GM12878 (cell line): ENCODE measurements around the gene PISD. TPM values are rescaled to one million over a fixed set of nuclear protein-coding genes. Genes with fewer than 3 reads are reported as not detected.

Source experiments
- ATAC-seq: fragments of 200-7000 bp; cut with Tn5 transposase; 3 replicates; pipeline ENCODE4 v1.9.1; 2020; ENCODE audit warnings: mild to moderate bottlenecking, moderate library complexity
- BruUV-seq: library from RNA; stranded (reverse); fragments of 400-500 nt; replicated peaks from 2 replicates; lab custom pipeline; 2021; lab: Mats Ljungman, UMichigan
- CTCF ChIA-PET: fragments of 300-600 bp; sonication (Branson Sonifier 250); formaldehyde crosslinking; extraction: SDS; loops from one replicate; lab custom pipeline; 2021; ENCODE audit warnings: inconsistent platforms; lab: Yijun Ruan, JAX
- POLR2A ChIA-PET: fragments of 350-600 bp; formaldehyde crosslinking; extraction: SDS; loops from one replicate; lab custom pipeline; 2021; ENCODE audit warnings: inconsistent platforms; lab: Charles Lee
- RAD21 ChIA-PET: fragments of 300-600 bp; sonication (Branson Sonifier 250); formaldehyde crosslinking; loops from one replicate; lab custom pipeline; 2023; ENCODE audit warnings: antibody characterized with exemption; ENCODE audit not compliant: unreplicated experiment; lab: Charles Lee
- SMC1A ChIA-PET: fragments of 300-600 bp; sonication (Branson Sonifier 250); formaldehyde crosslinking; loops from one replicate; lab custom pipeline; 2023; ENCODE audit not compliant: unreplicated experiment, uncharacterized antibody; lab: Charles Lee
- DNase-seq: peaks from one replicate; pipeline ENCODE4 v3.0.0-alpha.2; 2011; ENCODE audit warnings: low read depth, low spot score
- FAIRE-seq: peaks from 3 replicates; lab custom pipeline; 2011; peaks lifted over from hg19 to GRCh38; lab: Jason Lieb, UNC
- H2AFZ ChIP-seq: 2 replicates; pipeline ENCODE4 v1.6.0; 2011; ENCODE audit warnings: low read depth, low read length, control low read depth; ENCODE audit not compliant: control insufficient read depth
- H3K27ac ChIP-seq: 2 replicates; pipeline ENCODE4 v1.5.1; 2011; ENCODE audit warnings: control low read depth; ENCODE audit not compliant: control insufficient read depth, insufficient read depth
- H3K27me3 ChIP-seq, 2 experiments: replicated peaks in 1 of 2; 2 replicates each; pipeline versions ENCODE4 v1.6.0 to v1.6.1; 2011; ENCODE audit warnings: low read length in 1 of 2; ENCODE audit not compliant: control insufficient read depth in 2 of 2, insufficient read depth in 2 of 2
- H3K36me3 ChIP-seq, 2 experiments: 2 replicates each; pipeline ENCODE4 v1.5.1; 2011; ENCODE audit warnings: low read length in 1 of 2; ENCODE audit not compliant: control insufficient read depth in 2 of 2, insufficient read depth in 2 of 2
- H3K4me1 ChIP-seq: 2 replicates; pipeline ENCODE4 v1.6.1; 2011; ENCODE audit warnings: mild to moderate bottlenecking, low read length, moderate library complexity, mixed read lengths; ENCODE audit not compliant: control insufficient read depth, insufficient read depth
- H3K4me2 ChIP-seq: 2 replicates; pipeline ENCODE4 v1.6.0; 2011; ENCODE audit warnings: control low read depth; ENCODE audit not compliant: control insufficient read depth, insufficient read depth
- H3K4me3 ChIP-seq: fragments of 200-600 bp; sonication (generic); 2 replicates; pipeline ENCODE4 v1.5.1; 2016
- H3K79me2 ChIP-seq: 2 replicates; pipeline ENCODE4 v1.6.0; 2011; ENCODE audit warnings: low read length; ENCODE audit not compliant: control insufficient read depth, insufficient read depth
- H3K9ac ChIP-seq: 2 replicates; pipeline ENCODE4 v1.8.0; 2011; ENCODE audit warnings: low read length, control low read depth, mixed read lengths; ENCODE audit not compliant: control insufficient read depth, insufficient read depth
- H3K9me3 ChIP-seq: replicated peaks from 3 replicates; pipeline ENCODE4 v1.5.1; 2011; ENCODE audit warnings: mild to moderate bottlenecking, low read length; ENCODE audit not compliant: control insufficient read depth, insufficient read depth
- H4K20me1 ChIP-seq: 2 replicates; pipeline ENCODE4 v1.6.0; 2011; ENCODE audit not compliant: control insufficient read depth, insufficient read depth
- BMI1 ChIP-seq: fragments of 450-650 bp; IDR thresholded peaks from 2 replicates; pipeline ENCODE4 v1.6.1; 2016; ENCODE audit warnings: mild to moderate bottlenecking, moderate library complexity, borderline replicate concordance
- CHD2 ChIP-seq: IDR thresholded peaks from 2 replicates; pipeline ENCODE4 v1.6.1; 2011; ENCODE audit warnings: low read depth, low read length, improper control_type of control experiment, borderline replicate concordance
- DPF2 ChIP-seq: fragments of 450-650 bp; IDR thresholded peaks from 2 replicates; pipeline ENCODE4 v1.6.1; 2017; ENCODE audit warnings: mild to moderate bottlenecking
- EED ChIP-seq: sonication (generic); IDR thresholded peaks from 2 replicates; pipeline ENCODE4 v1.6.1; 2016; ENCODE audit warnings: antibody characterized with exemption, low read depth
- EGR1 ChIP-seq, 2 experiments: IDR thresholded peaks; 1 replicate in 1 of 2; 2 replicates in 1 of 2; pipeline ENCODE4 v1.6.1; 2011 to 2012; ENCODE audit warnings: low read depth in 2 of 2, low read length in 2 of 2, borderline replicate concordance in 1 of 2, mild to moderate bottlenecking in 1 of 2, moderate library complexity in 1 of 2
- HDAC6 ChIP-seq: fragments of 200-600 bp; sonication (generic); IDR thresholded peaks from one replicate; pipeline ENCODE4 v1.8.0; 2017; ENCODE audit warnings: antibody characterized with exemption; ENCODE audit not compliant: unreplicated experiment
- IKZF1 ChIP-seq: fragments of 450-650 bp; conservative IDR thresholded peaks from 2 replicates; pipeline ENCODE4 v1.6.1; 2017; ENCODE audit warnings: antibody characterized with exemption, mild to moderate bottlenecking
- IKZF2 ChIP-seq, 2 experiments: fragments of 450-650 bp; IDR thresholded peaks; 2 replicates each; pipeline ENCODE4 v1.6.1; 2017; ENCODE audit warnings: mild to moderate bottlenecking in 2 of 2, moderate library complexity in 2 of 2
- MAX ChIP-seq: IDR thresholded peaks from 2 replicates; pipeline ENCODE4 v1.6.1; 2012; ENCODE audit warnings: low read depth, low read length, improper control_type of control experiment
- MEF2B ChIP-seq: fragments of 450-650 bp; IDR thresholded peaks from 2 replicates; pipeline ENCODE4 v1.6.1; 2018; ENCODE audit warnings: mild to moderate bottlenecking, moderate library complexity; ENCODE audit not compliant: partially characterized antibody, poor library complexity, severe bottlenecking
- POLR2A ChIP-seq: IDR thresholded peaks from 2 replicates; pipeline ENCODE4 v1.6.1; 2011; ENCODE audit warnings: low read depth, mild to moderate bottlenecking, low read length
- RBBP5 ChIP-seq: fragments of 200-600 bp; sonication (generic); conservative IDR thresholded peaks from 2 replicates; pipeline ENCODE4 v1.6.1; 2016
- ZNF207 ChIP-seq: fragments of 450-650 bp; IDR thresholded peaks from 2 replicates; pipeline ENCODE4 v1.6.1; 2014; ENCODE audit warnings: antibody characterized with exemption, mild to moderate bottlenecking, borderline replicate concordance
- WGBS: methylation state at CpG from one replicate; pipeline ENCODE4 v1.1.6; 2016; ENCODE audit warnings: low lambda C conversion rate; ENCODE audit not compliant: insufficient replicate concordance, insufficient coverage; ENCODE audit errors: missing lambda C conversion rate; 5-methylcytosine and 5-hydroxymethylcytosine counted together
- in situ Hi-C: fragments of 300-500 bp; cut with MboI; formaldehyde crosslinking; loops from 9 replicates; pipeline ENCODE4 v1.14.3; 2018; ENCODE audit warnings: mixed read lengths
- intact Hi-C: fragments of 100-400 bp; cut with micrococcal nuclease; formaldehyde crosslinking; loops from one replicate; pipeline ENCODE4 v1.14.2; 2022; ENCODE audit not compliant: unreplicated experiment
- polyA plus RNA-seq, 11 experiments: library from polyadenylated mRNA; depleted of rRNA in 4 of 11; unstranded in 6 of 11; stranded (reverse) in 5 of 11; fragments of >200 nt; fragmentation: Nextera tagmentation in 4 of 11; fragmentation: Illumina TruSeq in 1 of 11; extraction: Ambion mirVana in 4 of 11; extraction: Trizol in 1 of 11; gene quantifications; 1 replicate in 1 of 11; 2 replicates in 10 of 11; pipeline versions ENCODE4 v1.2.1 to v1.2.3, GENCODE V29; 2011 to 2016; ENCODE audit warnings: inconsistent platforms in 2 of 11, missing spikeins in 2 of 11, low read depth in 1 of 11
- total RNA-seq, 4 experiments: library from RNA; depleted of rRNA in 3 of 4; stranded (reverse); fragments of >200 nt in 3 of 4; fragmentation: Illumina TruSeq in 1 of 4; extraction: Trizol in 1 of 4; gene quantifications; 2 replicates each; pipeline versions ENCODE4 v1.2.1 to v1.2.3, GENCODE V29; 2013 to 2021

The PISD gene
- total and polyA plus RNA-seq, 10 of the 15 experiments (the other 5 are each of a cell fraction or from before 2014, with no cell fraction given) = 25.8 to 62.7 (median 45.8) TPM

- TF ChIP-seq CHD2 (no peak), RBBP5 (no peak), POLR2A (no peak)
- Histone ChIP-seq H3K36me3 (peaks cover 4 to 25% of the 10 kb centered on the region in 2 experiments; a peak in 3 of 4 replicates), H3K4me3 (peak overlapping the region; percentile 93), H3K9ac (peak overlapping the region; percentile 80), H3K4me2 (peak overlapping the region; percentile 98), H3K4me1 (peaks cover 43% of the 10 kb centered on the region), H3K9me3 (no peaks in the 10 kb centered on the region), H2AFZ (no peak overlapping the region), H3K27me3 (no peaks in the 10 kb centered on the region), H4K20me1 (peaks cover 13% of the 10 kb centered on the region), H3K79me2 (peaks cover 89% of the 10 kb centered on the region), H3K27ac (peak overlapping the region; percentile 83)
- in situ Hi-C loops (no loop called here), intact Hi-C loops (loop anchor here (5.0 kb wide), 1 partner anchor 134 kb away; the partner anchor contains the start of gene SFI1)
- CTCF ChIA-PET = interaction anchor here (0.8 to 5.7 kb wide), 8 partner anchors 15 to 341 kb away, joined by 3 to 65 read pairs (median 4); no protein-coding TSS in a partner anchor
- DNase-seq = no peak
- WGBS = 31% methylated on average over 9 of the region's 9 CpGs
- BruUV-seq = no TSS peak
- FAIRE-seq = no peak
- SMC1A ChIA-PET = interaction anchor here (1.0 to 3.8 kb wide), 8 partner anchors 9 to 284 kb away, joined by 3 to 16 read pairs (median 4); no protein-coding TSS in a partner anchor
- POLR2A ChIA-PET = interaction anchor here (0.8 to 1.1 kb wide), 3 partner anchors 31 to 57 kb away, joined by 3 read pairs; partner anchors contain the start of gene PISD
- RAD21 ChIA-PET = interaction anchor here (0.6 to 2.3 kb wide), 9 partner anchors 9 to 166 kb away, joined by 3 to 16 read pairs (median 3); partner anchors contain the start of gene PISD
- no peak for ATAC-seq
Observed at GRCh38 chr22:31631436-31631835, 30.6 kb downstream of the PISD start.

GRCh38 chr22:31630331-31631329, 31.4 kb downstream of the PISD start:
- intact Hi-C loops (loop anchor here (5.0 kb wide), 1 partner anchor 133 kb away; the partner anchor contains the start of gene SFI1), in situ Hi-C loops (no loop called here)
- H3K9ac ChIP-seq = peak overlapping the region; percentile 80
- H3K4me3 ChIP-seq = peak overlapping the region; percentile 93
- H3K4me2 ChIP-seq = peak overlapping the region; percentile 98
- ChIA-PET CTCF (interaction anchor here (0.5 to 5.7 kb wide), 15 partner anchors 8 to 340 kb away, joined by 3 to 65 read pairs (median 3); partner anchors contain the start of gene PATZ1), SMC1A (interaction anchor here (0.7 to 3.8 kb wide), 15 partner anchors 9 to 283 kb away, joined by 3 to 16 read pairs (median 3); partner anchors contain the start of genes EIF4ENIF1 and PISD), RAD21 (interaction anchor here (0.6 to 2.3 kb wide), 13 partner anchors 9 to 340 kb away, joined by 3 to 16 read pairs (median 3); partner anchors contain the start of gene PISD), POLR2A (interaction anchor here (0.6 to 1.3 kb wide), 10 partner anchors 23 to 158 kb away, joined by 3 to 4 read pairs (median 3); partner anchors contain the start of gene PISD)
- peaks cover 9 to 30% of the 10 kb centered on the region in 2 experiments for H3K36me3 ChIP-seq
- peak; percentile 81 for ATAC-seq
- H3K79me2 ChIP-seq = peaks cover 89% of the 10 kb centered on the region
- no peaks in the 10 kb centered on the region for H3K27me3 ChIP-seq
- 1% methylated on average over 57 of the region's 65 CpGs for WGBS
- H3K4me1 ChIP-seq = peaks cover 38% of the 10 kb centered on the region
- H2AFZ ChIP-seq = peak overlapping the region; percentile 51
- H3K27ac ChIP-seq = peak overlapping the region; percentile 83
- no peaks in the 10 kb centered on the region for H3K9me3 ChIP-seq
- no peak for FAIRE-seq
- no TSS peak for BruUV-seq
- peaks cover 13% of the 10 kb centered on the region for H4K20me1 ChIP-seq
- DNase-seq = no peak
- peak; percentile 93 for TF ChIP-seq IKZF1
- TF ChIP-seq IKZF2 (IDR thresholded peaks at IDR 0.05) = peak; percentile 43 to 46; a peak in 2 of 4 replicates
- TF ChIP-seq HDAC6 = no peak
- 0 out of 2 replicates have a peak, but pooled peaks have one; percentile 52 for TF ChIP-seq DPF2
- peak; percentile 49 for TF ChIP-seq MAX
- peak; percentile 76 for TF ChIP-seq EED
- TF ChIP-seq MEF2B = peak; percentile 77
- peak in 1 of 2 experiments; percentile 50; a peak in 2 of 3 replicates for TF ChIP-seq EGR1 (IDR thresholded peaks at IDR 0.05; ENCODE audit: borderline replicate concordance in 1 of 2, low read depth in 2 of 2, low read length in 2 of 2)
- TF ChIP-seq ZNF207 = no peak
- TF ChIP-seq BMI1 = no peak
